Cardiac fibroblast (primary cell): ENCODE data around the gene EGFR.
A peak's percentile ranks its signal among the peaks of the same experiment; 100 is the strongest.

Experiments
- DNase-seq, 2 donors: peaks; one replicate each; pipeline versions ENCODE4 v3.0.0 to v3.0.0-alpha.2; 2010; ENCODE audit warnings: low read depth in 2 of 2
- H3K4me3 ChIP-seq, 2 donors: replicated peaks in 1 of 2; 1 replicate in 1 of 2; 2 replicates in 1 of 2; pipeline ENCODE4 v1.5.1; 2011; ENCODE audit warnings: low read depth in 2 of 2, low read length in 2 of 2, mild to moderate bottlenecking in 2 of 2, moderate library complexity in 1 of 2
- CTCF ChIP-seq: IDR thresholded peaks from one replicate; pipeline ENCODE4 v1.5.1; 2011; ENCODE audit warnings: low read depth, mild to moderate bottlenecking, low read length, inconsistent platforms

EGFR gene

DNA sequence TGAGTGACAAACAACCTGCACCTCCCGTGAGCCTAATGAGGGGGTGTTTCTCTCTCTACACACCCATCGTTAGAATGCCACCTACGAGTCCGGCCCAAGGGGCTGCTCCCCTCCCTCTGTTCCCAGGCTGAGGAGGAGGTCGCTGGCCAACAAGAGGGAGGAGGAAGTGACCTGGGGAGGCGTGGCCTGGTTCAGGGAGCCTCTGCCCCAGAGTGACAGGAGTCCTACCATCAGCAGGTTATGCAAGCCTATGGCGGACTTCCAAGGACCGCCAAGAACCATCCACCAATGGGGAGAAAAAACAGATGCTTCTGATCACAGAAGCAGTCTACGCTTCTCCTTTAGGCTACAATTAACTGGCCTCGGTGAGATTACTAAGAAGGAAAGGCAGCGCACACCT lies 12.3 kb upstream of the EGFR start:
- TF ChIP-seq CTCF, result no peak
- no peak for DNase-seq
- no peak overlapping the region for H3K4me3 ChIP-seq

GRCh38 chr7:55013851-55014250 lies 5.0 kb upstream of the EGFR start:
- H3K4me3 ChIP-seq, result no peak overlapping the region
- no peak for DNase-seq
- TF ChIP-seq CTCF, result no peak

DNA sequence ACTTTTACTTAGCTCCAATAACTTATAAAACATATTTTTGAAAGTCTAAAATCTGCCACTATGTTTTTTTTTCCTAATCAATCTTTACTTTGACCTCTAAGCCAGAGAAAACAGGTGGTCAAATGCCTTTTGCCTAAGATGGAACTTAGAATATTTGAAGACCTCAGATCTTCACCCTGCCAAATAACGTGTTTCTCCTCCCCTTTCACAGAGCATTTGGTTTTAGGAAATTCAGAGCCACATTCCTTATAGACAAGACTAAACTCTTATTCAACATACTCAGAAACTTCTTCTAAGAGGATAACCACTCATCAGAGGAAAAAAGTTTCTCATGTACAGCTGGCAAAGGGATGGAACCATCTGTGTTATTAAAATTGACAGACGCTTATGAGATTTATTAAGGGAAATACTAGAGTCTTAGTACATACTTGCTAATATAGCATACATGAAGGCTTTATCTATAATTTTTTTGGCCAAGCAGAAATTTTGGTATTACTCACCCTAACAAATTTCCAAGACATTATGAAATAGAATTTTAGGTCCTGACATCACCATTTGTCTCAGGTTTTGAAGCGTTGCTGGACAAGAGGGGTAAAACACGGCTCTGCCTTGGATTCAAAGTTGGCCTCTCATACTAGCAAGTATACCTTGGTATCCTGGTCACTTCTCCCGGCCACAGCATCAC lies 2.6 kb upstream of the EGFR start:
- TF ChIP-seq CTCF, result no peak
- DNase-seq, result peak; percentile 48 to 55
- H3K4me3 ChIP-seq, result no peak overlapping the region

GRCh38 chr7:55016746-55017090 lies 2.1 kb upstream of the EGFR start:
- no peak for TF ChIP-seq CTCF
- H3K4me3 ChIP-seq, result no peak overlapping the region
- no peak for DNase-seq

DNA sequence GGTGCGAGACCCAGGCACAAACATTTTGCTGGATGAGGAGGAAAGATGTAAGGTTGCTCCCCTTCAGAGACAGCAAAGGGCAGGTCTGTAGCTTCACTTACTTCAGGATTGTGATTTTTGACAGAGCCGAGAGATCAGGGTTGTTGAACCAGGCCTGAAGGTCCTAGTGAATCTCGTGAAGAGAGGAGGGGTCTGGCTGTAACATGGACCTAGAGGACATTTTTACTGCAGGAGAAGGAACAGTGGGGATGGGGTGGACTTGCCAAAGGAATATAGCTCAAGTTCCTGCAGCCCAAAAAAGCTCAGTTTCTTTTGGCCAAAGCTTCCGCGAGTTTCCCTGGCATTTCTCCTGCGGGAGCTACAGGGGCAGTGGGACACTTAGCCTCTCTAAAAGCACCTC lies 976 bp upstream of the EGFR start:
- DNase-seq, result no peak
- TF ChIP-seq CTCF, result no peak
- H3K4me3 ChIP-seq, result no peak overlapping the region

DNA sequence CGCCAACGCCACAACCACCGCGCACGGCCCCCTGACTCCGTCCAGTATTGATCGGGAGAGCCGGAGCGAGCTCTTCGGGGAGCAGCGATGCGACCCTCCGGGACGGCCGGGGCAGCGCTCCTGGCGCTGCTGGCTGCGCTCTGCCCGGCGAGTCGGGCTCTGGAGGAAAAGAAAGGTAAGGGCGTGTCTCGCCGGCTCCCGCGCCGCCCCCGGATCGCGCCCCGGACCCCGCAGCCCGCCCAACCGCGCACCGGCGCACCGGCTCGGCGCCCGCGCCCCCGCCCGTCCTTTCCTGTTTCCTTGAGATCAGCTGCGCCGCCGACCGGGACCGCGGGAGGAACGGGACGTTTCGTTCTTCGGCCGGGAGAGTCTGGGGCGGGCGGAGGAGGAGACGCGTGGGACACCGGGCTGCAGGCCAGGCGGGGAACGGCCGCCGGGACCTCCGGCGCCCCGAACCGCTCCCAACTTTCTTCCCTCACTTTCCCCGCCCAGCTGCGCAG lies 424 bp downstream of the EGFR start:
- peak; percentile 34 to 42 for DNase-seq
- TF ChIP-seq CTCF, result no peak
- H3K4me3 ChIP-seq, result peak overlapping the region; percentile 73 to 80
